ENCODE data around the gene GLI2.

The GLI2 gene

GRCh38 chr2:120716641-120717585 lies 18.8 kb upstream of the GLI2 start:
- peak overlapping the region; percentile 6; the same call in 1 of the 2 replicates for H3K4me3 ChIP-seq
- no peaks in the 10 kb centered on the region for H3K9me3 ChIP-seq (ENCODE audit: low read depth, low read length)
- TF ChIP-seq FOXP2 (optimal IDR thresholded peaks at IDR 0.05; ENCODE audit: control extremely low read depth, extremely low read length, insufficient read depth) = no peak
- no peak for TF ChIP-seq POLR2AphosphoS5 (IDR thresholded peaks at IDR 0.05; ENCODE audit: borderline replicate concordance, low read depth, low read length)
- no peak for TF ChIP-seq EZH2 (IDR thresholded peaks at IDR 0.05)
- H3K9ac ChIP-seq (ENCODE audit: insufficient read length) = no peak overlapping the region
- DNase-seq (ENCODE audit: low read depth, low spot score) = no peak
- no peak overlapping the region for H3K27ac ChIP-seq
- H3K36me3 ChIP-seq (ENCODE audit: insufficient read depth, low read length) = no peaks in the 10 kb centered on the region

GRCh38 chr2:120719491-120719890 lies 16.2 kb upstream of the GLI2 start:
- no peaks in the 10 kb centered on the region for H3K36me3 ChIP-seq (ENCODE audit: insufficient read depth, low read length)
- H3K4me3 ChIP-seq = no peak overlapping the region
- no peak for DNase-seq (ENCODE audit: low read depth, low spot score)
- no peak overlapping the region for H3K27ac ChIP-seq
- TF ChIP-seq EZH2 (IDR thresholded peaks at IDR 0.05) = no peak
- TF ChIP-seq FOXP2 (optimal IDR thresholded peaks at IDR 0.05; ENCODE audit: control extremely low read depth, extremely low read length, insufficient read depth) = no peak
- TF ChIP-seq POLR2AphosphoS5 (IDR thresholded peaks at IDR 0.05; ENCODE audit: borderline replicate concordance, low read depth, low read length) = no peak
- H3K9me3 ChIP-seq (ENCODE audit: low read depth, low read length) = no peaks in the 10 kb centered on the region
- no peak overlapping the region for H3K9ac ChIP-seq (ENCODE audit: insufficient read length)

DNA sequence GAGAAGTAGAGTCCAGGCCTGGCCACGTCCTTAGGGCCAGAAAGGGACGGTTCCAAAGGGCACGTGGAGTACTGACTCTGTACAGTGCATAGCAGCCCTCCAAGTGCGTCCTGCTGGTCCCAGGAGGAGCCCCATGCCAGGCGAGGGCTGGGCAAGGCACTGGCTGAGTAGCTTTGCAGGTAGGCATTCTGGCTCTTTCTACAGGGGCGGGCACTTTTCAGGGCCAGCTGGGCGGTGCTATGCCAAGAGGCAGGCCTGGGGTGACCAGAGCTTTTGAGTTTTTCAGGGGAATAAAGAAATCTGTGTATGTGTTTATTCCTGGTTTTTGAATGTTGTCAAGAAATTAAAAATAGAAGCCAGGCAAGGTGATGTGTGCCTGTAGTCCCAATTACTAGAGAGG lies 15.4 kb upstream of the GLI2 start:
- TF ChIP-seq FOXP2 (optimal IDR thresholded peaks at IDR 0.05; ENCODE audit: control extremely low read depth, extremely low read length, insufficient read depth) (no peak), EZH2 (IDR thresholded peaks at IDR 0.05) (no peak), POLR2AphosphoS5 (IDR thresholded peaks at IDR 0.05; ENCODE audit: borderline replicate concordance, low read depth, low read length) (no peak)

GRCh38 chr2:120720746-120721375 lies 14.8 kb upstream of the GLI2 start:
- Histone ChIP-seq H3K9me3 (ENCODE audit: low read depth, low read length) (no peaks in the 10 kb centered on the region), H3K36me3 (ENCODE audit: insufficient read depth, low read length) (no peaks in the 10 kb centered on the region), H3K4me3 (no peak overlapping the region), H3K9ac (ENCODE audit: insufficient read length) (no peak overlapping the region), H3K27ac (no peak overlapping the region)
- TF ChIP-seq FOXP2 (optimal IDR thresholded peaks at IDR 0.05; ENCODE audit: control extremely low read depth, extremely low read length, insufficient read depth) = no peak
- DNase-seq (ENCODE audit: low read depth, low spot score) = no peak

More for the DNA sequence above, 15.4 kb upstream of the GLI2 start:
- H3K9ac ChIP-seq (ENCODE audit: insufficient read length) = no peak overlapping the region
- H3K36me3 ChIP-seq (ENCODE audit: insufficient read depth, low read length) = no peaks in the 10 kb centered on the region
- no peaks in the 10 kb centered on the region for H3K9me3 ChIP-seq (ENCODE audit: low read depth, low read length)
- no peak for DNase-seq (ENCODE audit: low read depth, low spot score)
- no peak overlapping the region for H3K27ac ChIP-seq
- no peak overlapping the region for H3K4me3 ChIP-seq

DNA sequence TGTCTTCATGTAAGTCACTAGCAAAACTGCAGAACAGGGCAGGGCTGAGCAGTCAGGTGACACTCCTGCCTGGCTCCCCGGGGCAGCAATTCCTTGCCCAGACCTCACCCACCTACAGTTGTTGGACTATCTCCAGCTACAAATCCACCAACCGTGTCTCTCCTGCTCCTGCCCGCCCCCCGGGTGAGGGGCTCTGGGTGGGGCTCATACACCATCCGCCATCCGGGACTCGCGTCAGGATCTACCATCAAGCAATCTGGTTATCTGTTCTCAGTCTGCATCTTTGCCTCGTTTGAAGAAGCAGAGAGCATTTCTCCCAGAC lies 13.5 kb upstream of the GLI2 start:
- H3K4me3 ChIP-seq = no peak overlapping the region
- DNase-seq (ENCODE audit: low read depth, low spot score) = no peak
- H3K9ac ChIP-seq (ENCODE audit: insufficient read length) = no peak overlapping the region
- H3K27ac ChIP-seq = no peak overlapping the region
- H3K9me3 ChIP-seq (ENCODE audit: low read depth, low read length) = no peaks in the 10 kb centered on the region
- no peaks in the 10 kb centered on the region for H3K36me3 ChIP-seq (ENCODE audit: insufficient read depth, low read length)
- no peak for TF ChIP-seq POLR2AphosphoS5 (IDR thresholded peaks at IDR 0.05; ENCODE audit: borderline replicate concordance, low read depth, low read length)
- no peak for TF ChIP-seq EZH2 (IDR thresholded peaks at IDR 0.05)
- no peak for TF ChIP-seq FOXP2 (optimal IDR thresholded peaks at IDR 0.05; ENCODE audit: control extremely low read depth, extremely low read length, insufficient read depth)

- no peak for DNase-seq (ENCODE audit: low read depth, low spot score)
- TF ChIP-seq FOXP2 (optimal IDR thresholded peaks at IDR 0.05; ENCODE audit: control extremely low read depth, extremely low read length, insufficient read depth) (no peak), EZH2 (IDR thresholded peaks at IDR 0.05) (no peak), POLR2AphosphoS5 (IDR thresholded peaks at IDR 0.05; ENCODE audit: borderline replicate concordance, low read depth, low read length) (no peak)
- Histone ChIP-seq H3K4me3 (no peak overlapping the region), H3K9ac (ENCODE audit: insufficient read length) (no peak overlapping the region), H3K9me3 (ENCODE audit: low read depth, low read length) (no peaks in the 10 kb centered on the region), H3K27ac (no peak overlapping the region), H3K36me3 (ENCODE audit: insufficient read depth, low read length) (no peaks in the 10 kb centered on the region)
Measured at GRCh38 chr2:120722568-120723421, 12.9 kb upstream of the GLI2 start.

- no peak overlapping the region for H3K27ac ChIP-seq
- TF ChIP-seq POLR2AphosphoS5 (IDR thresholded peaks at IDR 0.05; ENCODE audit: borderline replicate concordance, low read depth, low read length) (no peak), FOXP2 (optimal IDR thresholded peaks at IDR 0.05; ENCODE audit: control extremely low read depth, extremely low read length, insufficient read depth) (no peak), EZH2 (IDR thresholded peaks at IDR 0.05) (no peak)
- DNase-seq (ENCODE audit: low read depth, low spot score) = no peak
- H3K9ac ChIP-seq (ENCODE audit: insufficient read length) = no peak overlapping the region
- H3K36me3 ChIP-seq (ENCODE audit: insufficient read depth, low read length) = no peaks in the 10 kb centered on the region
- no peaks in the 10 kb centered on the region for H3K9me3 ChIP-seq (ENCODE audit: low read depth, low read length)
- no peak overlapping the region for H3K4me3 ChIP-seq
Measured at GRCh38 chr2:120726245-120726644, 9.4 kb upstream of the GLI2 start.
